WI38 (cell line): ENCODE measurements around the gene KLC1.

ENCODE experiments used
- H3K4me3 ChIP-seq: 2 replicates; pipeline ENCODE4 v1.5.1; 2011; ENCODE audit warnings: low read depth, mild to moderate bottlenecking, control low read depth, low read length
- CTCF ChIP-seq: IDR thresholded peaks from 2 replicates; pipeline ENCODE4 v1.5.1; 2012; ENCODE audit warnings: low read depth, mild to moderate bottlenecking, control low read depth, low read length

Gene KLC1

GRCh38 chr14:103718572-103718971 lies 89.6 kb downstream of the KLC1 start:
- TF ChIP-seq CTCF: no peak
- H3K4me3 ChIP-seq: no peak overlapping the region

- TF ChIP-seq CTCF: no peak
- H3K4me3 ChIP-seq: no peak overlapping the region
Observed at GRCh38 chr14:103719751-103720150, 90.7 kb downstream of the KLC1 start.

- H3K4me3 ChIP-seq: no peak overlapping the region
- no peak for TF ChIP-seq CTCF
Observed at GRCh38 chr14:103721334-103722120, 92.5 kb downstream of the KLC1 start.

- no peak overlapping the region for H3K4me3 ChIP-seq
- no peak for TF ChIP-seq CTCF
Observed at GRCh38 chr14:103723748-103724081, 94.7 kb downstream of the KLC1 start.

GRCh38 chr14:103724116-103724515 lies 95.1 kb downstream of the KLC1 start:
- no peak overlapping the region for H3K4me3 ChIP-seq
- TF ChIP-seq CTCF: no peak

GRCh38 chr14:103725001-103725682 lies 96.1 kb downstream of the KLC1 start:
- H3K4me3 ChIP-seq: no peak overlapping the region
- TF ChIP-seq CTCF: no peak

- no peak overlapping the region for H3K4me3 ChIP-seq
- no peak for TF ChIP-seq CTCF
Observed at GRCh38 chr14:103725739-103726395, 96.9 kb downstream of the KLC1 start.
